ENCODE results near the gene SPAG5. TPM values are rescaled to one million over a fixed set of nuclear protein-coding genes. Genes with fewer than 3 reads are reported as not detected.
A peak's percentile ranks its signal among the peaks of the same experiment; 100 is the strongest.

The SPAG5 gene
- total and polyA plus RNA-seq, 9 of the 15 experiments (the other 6 are each of a cell fraction or from before 2014, with no cell fraction given), result 94.4 to 286 (median 151) TPM

DNA sequence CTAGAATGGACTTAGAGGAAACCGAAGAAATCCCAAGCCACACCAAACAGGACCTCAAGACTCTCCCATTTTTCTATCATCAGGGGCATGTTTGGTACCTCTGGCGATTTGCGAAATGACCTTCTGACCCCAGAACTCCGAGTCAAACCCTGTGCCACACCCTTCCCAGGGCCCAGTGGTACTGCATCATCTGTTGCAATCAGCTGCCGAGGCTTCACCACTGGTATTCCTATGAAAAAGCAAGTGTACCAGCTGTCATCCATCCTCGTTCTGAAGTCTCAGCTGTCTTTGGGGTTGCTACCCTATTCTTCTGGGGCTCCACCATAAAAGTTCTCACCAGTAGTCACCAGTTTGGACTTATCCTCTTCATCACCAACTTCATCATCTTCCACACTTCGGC is 17.5 kb upstream of the SPAG5 start:
- no peak overlapping the region for H3K9ac ChIP-seq (ENCODE audit: insufficient read depth in 1 of 2, low read depth in 2 of 2, low read length in 2 of 2)
- in situ Hi-C loops (cut with MboI), result no loop called here
- H3K9me3 ChIP-seq (replicated peaks; ENCODE audit: control insufficient read depth, insufficient read depth, low read depth, low read length), result no peaks in the 10 kb centered on the region
- H3K27ac ChIP-seq (ENCODE audit: extremely low read depth, low read depth, low read length), result no peak overlapping the region
- no peak overlapping the region for H3K4me3 ChIP-seq
- peaks cover 98% of the 10 kb centered on the region for H3K36me3 ChIP-seq (ENCODE audit: control insufficient read depth, insufficient read depth, low read length)
- intact Hi-C loops (cut with micrococcal nuclease), result no loop called here
- ATAC-seq, result no peak
- FAIRE-seq, result no peak
- BruUV-seq (replicated peaks), result TSS peak; percentile 15
- ChIA-PET CTCF (ENCODE audit: low intra/inter-chr PET ratio) (no interaction called here), POLR2A (interaction anchor here (0.7 to 1.9 kb wide), 8 partner anchors 10 to 45 kb away, joined by 3 to 5 read pairs (median 4); partner anchors contain the start of gene PIGS)
- no peak overlapping the region for H3K4me2 ChIP-seq (ENCODE audit: insufficient read depth, low read length)
- no peaks in the 10 kb centered on the region for H3K79me2 ChIP-seq (ENCODE audit: control insufficient read depth, insufficient read depth, low read length)
- TF ChIP-seq PTBP1 (IDR thresholded peaks at IDR 0.05; ENCODE audit: low read depth, low read length) (no peak), CBFA2T3 (IDR thresholded peaks at IDR 0.05) (no peak), EZH2 (IDR thresholded peaks at IDR 0.05; ENCODE audit: borderline replicate concordance, low read depth, low read length) (no peak), NCOA4 (IDR thresholded peaks at IDR 0.05; ENCODE audit: partially characterized antibody) (no peak), HSF4 (CRISPR knock-in tag; IDR thresholded peaks at IDR 0.05; ENCODE audit: borderline replicate concordance) (no peak), BACH1 (tag; IDR thresholded peaks at IDR 0.05) (no peak), ZNF232 (CRISPR knock-in tag; IDR thresholded peaks at IDR 0.05) (no peak)
- TF ChIP-seq, protein P1, sequence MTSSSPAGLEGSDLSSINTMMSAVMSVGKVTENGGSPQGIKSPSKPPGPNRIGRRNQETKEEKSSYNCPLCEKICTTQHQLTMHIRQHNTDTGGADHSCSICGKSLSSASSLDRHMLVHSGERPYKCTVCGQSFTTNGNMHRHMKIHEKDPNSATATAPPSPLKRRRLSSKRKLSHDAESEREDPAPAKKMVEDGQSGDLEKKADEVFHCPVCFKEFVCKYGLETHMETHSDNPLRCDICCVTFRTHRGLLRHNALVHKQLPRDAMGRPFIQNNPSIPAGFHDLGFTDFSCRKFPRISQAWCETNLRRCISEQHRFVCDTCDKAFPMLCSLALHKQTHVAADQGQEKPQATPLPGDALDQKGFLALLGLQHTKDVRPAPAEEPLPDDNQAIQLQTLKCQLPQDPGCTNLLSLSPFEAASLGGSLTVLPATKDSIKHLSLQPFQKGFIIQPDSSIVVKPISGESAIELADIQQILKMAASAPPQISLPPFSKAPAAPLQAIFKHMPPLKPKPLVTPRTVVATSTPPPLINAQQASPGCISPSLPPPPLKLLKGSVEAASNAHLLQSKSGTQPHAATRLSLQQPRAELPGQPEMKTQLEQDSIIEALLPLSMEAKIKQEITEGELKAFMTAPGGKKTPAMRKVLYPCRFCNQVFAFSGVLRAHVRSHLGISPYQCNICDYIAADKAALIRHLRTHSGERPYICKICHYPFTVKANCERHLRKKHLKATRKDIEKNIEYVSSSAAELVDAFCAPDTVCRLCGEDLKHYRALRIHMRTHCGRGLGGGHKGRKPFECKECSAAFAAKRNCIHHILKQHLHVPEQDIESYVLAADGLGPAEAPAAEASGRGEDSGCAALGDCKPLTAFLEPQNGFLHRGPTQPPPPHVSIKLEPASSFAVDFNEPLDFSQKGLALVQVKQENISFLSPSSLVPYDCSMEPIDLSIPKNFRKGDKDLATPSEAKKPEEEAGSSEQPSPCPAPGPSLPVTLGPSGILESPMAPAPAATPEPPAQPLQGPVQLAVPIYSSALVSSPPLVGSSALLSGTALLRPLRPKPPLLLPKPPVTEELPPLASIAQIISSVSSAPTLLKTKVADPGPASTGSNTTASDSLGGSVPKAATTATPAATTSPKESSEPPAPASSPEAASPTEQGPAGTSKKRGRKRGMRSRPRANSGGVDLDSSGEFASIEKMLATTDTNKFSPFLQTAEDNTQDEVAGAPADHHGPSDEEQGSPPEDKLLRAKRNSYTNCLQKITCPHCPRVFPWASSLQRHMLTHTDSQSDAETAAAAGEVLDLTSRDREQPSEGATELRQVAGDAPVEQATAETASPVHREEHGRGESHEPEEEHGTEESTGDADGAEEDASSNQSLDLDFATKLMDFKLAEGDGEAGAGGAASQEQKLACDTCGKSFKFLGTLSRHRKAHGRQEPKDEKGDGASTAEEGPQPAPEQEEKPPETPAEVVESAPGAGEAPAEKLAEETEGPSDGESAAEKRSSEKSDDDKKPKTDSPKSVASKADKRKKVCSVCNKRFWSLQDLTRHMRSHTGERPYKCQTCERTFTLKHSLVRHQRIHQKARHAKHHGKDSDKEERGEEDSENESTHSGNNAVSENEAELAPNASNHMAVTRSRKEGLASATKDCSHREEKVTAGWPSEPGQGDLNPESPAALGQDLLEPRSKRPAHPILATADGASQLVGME (CRISPR knock-in tag; IDR thresholded peaks at IDR 0.05), result no peak
- TF ChIP-seq, protein P2, sequence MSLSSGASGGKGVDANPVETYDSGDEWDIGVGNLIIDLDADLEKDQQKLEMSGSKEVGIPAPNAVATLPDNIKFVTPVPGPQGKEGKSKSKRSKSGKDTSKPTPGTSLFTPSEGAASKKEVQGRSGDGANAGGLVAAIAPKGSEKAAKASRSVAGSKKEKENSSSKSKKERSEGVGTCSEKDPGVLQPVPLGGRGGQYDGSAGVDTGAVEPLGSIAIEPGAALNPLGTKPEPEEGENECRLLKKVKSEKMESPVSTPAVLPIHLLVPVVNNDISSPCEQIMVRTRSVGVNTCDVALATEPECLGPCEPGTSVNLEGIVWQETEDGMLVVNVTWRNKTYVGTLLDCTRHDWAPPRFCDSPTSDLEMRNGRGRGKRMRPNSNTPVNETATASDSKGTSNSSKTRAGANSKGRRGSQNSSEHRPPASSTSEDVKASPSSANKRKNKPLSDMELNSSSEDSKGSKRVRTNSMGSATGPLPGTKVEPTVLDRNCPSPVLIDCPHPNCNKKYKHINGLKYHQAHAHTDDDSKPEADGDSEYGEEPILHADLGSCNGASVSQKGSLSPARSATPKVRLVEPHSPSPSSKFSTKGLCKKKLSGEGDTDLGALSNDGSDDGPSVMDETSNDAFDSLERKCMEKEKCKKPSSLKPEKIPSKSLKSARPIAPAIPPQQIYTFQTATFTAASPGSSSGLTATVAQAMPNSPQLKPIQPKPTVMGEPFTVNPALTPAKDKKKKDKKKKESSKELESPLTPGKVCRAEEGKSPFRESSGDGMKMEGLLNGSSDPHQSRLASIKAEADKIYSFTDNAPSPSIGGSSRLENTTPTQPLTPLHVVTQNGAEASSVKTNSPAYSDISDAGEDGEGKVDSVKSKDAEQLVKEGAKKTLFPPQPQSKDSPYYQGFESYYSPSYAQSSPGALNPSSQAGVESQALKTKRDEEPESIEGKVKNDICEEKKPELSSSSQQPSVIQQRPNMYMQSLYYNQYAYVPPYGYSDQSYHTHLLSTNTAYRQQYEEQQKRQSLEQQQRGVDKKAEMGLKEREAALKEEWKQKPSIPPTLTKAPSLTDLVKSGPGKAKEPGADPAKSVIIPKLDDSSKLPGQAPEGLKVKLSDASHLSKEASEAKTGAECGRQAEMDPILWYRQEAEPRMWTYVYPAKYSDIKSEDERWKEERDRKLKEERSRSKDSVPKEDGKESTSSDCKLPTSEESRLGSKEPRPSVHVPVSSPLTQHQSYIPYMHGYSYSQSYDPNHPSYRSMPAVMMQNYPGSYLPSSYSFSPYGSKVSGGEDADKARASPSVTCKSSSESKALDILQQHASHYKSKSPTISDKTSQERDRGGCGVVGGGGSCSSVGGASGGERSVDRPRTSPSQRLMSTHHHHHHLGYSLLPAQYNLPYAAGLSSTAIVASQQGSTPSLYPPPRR (CRISPR knock-in tag; IDR thresholded peaks at IDR 0.05; ENCODE audit: borderline replicate concordance), result no peak
- no peak for DNase-seq (ENCODE audit: extremely low read depth in 1 of 4, low spot score in 3 of 4)
- WGBS (ENCODE audit: insufficient coverage, low coverage, missing lambda C conversion rate), result 75% methylated on average over 7 of the region's 7 CpGs
- H2AFZ ChIP-seq (ENCODE audit: low read depth, low read length), result no peak overlapping the region
- no peaks in the 10 kb centered on the region for H3K27me3 ChIP-seq (ENCODE audit: control insufficient read depth in 2 of 2, insufficient read depth in 2 of 2, low read length in 2 of 2)
- 0 out of 2 replicates have a peak, but pooled peaks cover 8% of the 10 kb centered on the region for H4K20me1 ChIP-seq (replicated peaks; ENCODE audit: control insufficient read depth, insufficient read depth, low read length)
- no peaks in the 10 kb centered on the region for H3K4me1 ChIP-seq (replicated peaks in 1 of 2; ENCODE audit: control insufficient read depth in 2 of 2, insufficient read depth in 2 of 2, low read length in 2 of 2)
- no peaks in the 10 kb centered on the region for H3K9me1 ChIP-seq (ENCODE audit: control insufficient read depth, insufficient read depth, low read length)

Data from K562 (cell line).